HG03039 (cell line): ENCODE results near the gene AUNIP.

Source experiments
- ATAC-seq: cut with Tn5 transposase; IDR thresholded peaks from one replicate; pipeline ENCODE4 v1.9.1; 2021; ENCODE audit warnings: mild to moderate bottlenecking, moderate library complexity; ENCODE audit not compliant: unreplicated experiment

Gene AUNIP

DNA sequence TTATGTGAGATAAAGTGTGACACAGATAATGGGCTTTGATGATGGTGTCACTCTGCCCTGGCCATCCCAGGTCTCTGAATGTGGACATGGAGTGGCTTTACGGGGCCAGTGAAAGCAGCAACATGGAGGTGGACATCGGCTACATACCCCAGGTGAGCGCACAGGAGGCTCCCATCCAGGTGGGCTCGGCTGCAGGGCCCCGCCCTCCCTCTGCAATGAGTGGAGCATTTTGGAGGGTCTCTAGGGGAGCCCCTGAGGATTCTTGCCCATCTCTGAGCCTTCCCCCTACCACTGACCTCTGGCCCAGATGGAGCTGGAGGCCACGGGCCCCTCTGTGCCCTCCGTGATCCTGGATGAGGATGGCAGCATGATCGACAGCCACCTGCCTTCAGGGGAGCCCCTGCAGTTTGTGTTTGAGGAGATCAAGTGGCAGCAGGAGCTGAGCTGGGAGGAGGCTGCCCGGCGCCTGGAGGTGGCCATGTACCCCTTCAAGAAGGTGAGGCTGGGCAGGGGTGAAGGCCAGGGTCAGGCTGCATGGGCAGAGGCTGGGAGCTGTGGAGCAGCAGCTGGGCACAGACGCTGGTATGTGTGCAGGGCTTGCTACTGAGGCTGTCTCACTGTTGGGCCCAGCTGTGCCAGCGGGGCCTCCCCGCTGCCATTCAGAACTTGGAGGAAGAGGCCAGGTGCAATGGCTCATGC lies 47.7 kb downstream of the AUNIP start:
- ATAC-seq, result no peak

DNA sequence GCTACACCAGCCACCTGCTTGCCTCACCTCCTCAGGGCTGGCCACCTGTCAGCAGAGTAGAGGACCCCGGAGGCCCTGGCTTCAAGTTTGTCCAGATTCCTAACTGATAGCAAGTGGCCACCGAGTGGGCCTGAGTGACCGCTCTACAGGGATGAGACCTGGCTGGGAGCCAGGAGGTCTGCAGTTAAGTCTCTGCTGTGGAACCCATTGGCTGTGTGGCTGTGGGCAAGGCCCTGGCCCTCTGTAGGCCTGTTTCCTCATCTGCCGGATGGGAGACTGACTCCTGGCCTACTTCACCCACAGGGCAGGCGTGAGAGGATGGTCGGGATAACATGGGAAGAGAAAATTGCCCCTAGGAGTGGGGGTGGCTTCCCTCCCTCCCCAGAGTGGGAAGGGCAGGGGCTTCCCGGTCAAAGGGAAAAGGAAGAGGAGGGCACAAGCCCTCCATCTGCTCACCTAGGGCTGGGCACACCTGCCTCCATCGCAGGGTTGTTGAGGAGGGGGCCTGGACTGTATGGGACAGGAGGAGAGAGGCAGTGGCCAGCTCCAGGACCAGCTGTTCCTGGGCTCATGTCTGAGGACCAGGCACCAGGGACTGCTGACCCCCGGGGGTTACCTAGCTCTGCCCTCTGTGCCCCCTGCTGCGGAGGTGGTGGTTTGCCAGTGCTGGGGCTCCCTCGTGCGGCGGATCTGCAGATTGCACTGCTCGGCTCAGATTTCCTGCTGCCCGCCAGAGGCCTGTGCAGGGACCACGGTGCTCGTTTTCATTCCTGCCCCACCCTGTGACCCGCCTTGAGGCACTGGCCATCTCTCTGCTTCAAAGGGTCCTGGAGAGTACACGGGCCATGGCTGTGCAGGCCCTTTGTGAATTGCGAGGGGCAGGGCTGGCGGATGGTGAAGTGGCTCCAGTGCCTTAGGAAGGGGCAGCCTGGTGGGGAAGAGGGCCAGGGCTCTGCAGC lies 48.6 kb downstream of the AUNIP start:
- ATAC-seq, result no peak

DNA sequence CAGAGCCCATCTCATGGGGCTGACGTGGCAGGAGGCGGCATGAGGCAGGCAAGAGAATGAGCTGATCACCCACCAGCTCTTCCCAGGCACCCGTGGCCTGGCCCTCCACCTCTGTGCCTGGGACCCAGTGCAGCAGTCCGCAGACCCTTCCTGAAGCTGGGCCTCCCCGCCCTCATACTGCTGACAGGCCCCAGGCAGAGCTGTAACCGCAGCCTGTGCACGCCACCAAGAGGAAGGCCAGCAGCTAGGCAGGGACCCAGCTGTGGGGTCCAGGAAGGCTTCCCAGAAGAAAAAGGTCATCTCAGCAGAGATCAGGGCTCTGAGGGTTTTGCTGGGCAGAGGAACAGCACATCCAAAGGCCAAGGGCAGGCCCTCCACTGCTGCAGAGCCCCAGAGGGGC lies 49.3 kb downstream of the AUNIP start:
- no peak for ATAC-seq

DNA sequence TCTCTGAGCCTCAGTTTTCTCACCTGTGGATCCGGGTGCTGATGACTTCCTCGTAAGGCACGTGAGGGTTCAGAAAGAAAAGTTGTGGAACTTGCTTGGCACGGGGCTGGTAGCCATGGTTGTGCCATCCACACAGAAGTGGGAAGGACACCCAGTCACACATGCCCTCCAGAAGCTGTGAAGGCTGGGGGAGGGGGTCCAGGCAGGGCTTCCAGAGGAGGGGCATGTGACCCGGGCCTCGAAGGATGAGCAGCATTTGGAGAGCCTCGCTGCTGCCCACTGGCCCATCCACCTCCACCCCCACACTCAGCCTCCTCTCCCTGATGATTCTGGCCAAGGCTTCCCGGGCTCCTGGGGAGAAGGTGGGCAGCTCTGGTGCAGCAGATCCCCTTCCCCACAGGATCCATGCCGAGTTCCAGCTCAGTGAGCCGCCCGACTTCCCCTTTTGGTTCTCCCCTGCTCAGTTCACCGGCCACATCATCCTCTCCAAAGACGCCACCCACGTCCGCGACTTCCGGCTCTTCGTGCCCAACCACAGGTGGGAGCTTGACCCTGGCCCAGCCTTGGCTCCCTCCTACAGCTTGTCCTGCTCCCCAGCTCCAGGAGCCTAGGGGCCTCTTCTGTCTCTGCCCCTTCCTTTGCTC lies 49.9 kb downstream of the AUNIP start:
- ATAC-seq, result no peak

DNA sequence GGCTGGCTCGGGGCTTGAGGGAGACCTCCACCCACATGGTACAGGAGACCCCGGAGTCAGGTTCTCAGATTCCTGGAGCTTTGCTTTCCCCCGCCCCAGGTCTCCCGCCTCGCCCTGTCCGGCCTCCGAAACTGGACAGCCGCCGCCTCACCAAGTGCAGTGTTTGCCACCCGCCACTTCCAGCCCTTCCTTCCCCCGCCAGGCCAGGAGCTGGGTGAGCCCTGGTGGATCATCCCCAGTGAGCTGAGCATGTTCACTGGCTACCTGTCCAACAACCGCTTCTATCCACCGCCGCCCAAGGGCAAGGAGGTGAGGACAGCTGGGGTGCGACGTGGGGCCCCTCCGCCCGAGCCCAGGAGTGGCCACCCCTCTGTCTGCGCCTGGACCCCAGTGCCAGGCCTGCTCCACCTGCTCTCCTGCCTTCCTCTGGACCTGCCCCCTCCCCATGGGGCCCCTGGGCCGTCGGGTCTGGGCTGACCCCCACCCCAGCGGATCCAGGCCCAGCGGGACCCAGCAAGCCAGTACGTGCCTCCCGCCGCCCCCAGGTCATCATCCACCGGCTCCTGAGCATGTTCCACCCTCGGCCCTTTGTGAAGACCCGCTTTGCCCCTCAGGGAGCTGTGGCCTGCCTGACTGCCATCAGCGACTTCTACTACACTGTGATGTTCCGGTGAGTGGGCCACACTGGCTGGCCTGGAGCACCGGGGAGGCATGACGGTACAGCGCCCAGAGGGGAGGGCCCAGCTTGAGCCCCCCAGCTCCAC lies 50.6 kb downstream of the AUNIP start:
- no peak for ATAC-seq

DNA sequence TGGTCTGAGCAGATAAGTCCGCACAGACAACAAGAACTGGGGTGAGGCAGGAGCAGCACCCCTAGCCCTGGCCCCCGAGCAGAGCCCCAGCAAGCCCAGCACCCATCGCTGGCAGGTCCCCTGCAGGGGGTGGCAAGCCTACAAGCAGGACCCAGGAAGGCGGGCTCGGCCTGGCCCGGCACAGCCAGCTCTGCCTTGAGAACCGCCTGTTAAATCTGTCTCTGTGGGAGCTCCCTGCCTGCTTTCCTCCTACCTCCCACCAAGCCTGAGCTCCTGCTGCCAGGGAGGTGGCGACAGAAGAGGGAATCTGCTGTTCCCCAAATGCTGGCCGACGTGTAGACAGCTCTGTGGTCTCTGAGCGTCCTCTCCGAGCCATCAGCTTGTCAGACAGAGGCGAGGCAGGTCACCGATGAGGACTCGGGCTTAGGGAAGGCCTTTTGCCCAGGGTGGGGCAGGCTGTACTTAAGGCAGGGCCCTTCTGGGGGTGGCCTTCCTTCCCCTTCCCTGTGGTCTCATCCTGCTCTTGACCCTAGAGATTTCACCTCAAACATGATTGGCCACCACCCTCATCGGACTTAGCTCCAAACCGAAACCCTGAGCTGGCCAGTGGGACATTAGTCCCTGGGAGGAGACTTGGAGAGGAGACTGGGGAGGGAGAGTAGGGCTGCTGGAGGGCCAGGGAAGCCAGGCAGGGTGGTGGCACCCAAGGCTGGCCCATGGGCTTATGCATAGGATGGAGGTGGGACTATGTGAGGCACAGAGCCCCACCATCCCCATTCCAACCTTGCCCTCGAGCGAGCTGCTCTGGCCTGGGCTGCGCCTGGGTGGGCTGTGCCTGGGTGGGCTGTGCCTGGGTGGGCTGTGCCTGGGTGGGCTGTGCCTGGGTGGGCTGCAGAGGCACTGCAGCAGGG lies 51.5 kb downstream of the AUNIP start:
- ATAC-seq, result no peak

DNA sequence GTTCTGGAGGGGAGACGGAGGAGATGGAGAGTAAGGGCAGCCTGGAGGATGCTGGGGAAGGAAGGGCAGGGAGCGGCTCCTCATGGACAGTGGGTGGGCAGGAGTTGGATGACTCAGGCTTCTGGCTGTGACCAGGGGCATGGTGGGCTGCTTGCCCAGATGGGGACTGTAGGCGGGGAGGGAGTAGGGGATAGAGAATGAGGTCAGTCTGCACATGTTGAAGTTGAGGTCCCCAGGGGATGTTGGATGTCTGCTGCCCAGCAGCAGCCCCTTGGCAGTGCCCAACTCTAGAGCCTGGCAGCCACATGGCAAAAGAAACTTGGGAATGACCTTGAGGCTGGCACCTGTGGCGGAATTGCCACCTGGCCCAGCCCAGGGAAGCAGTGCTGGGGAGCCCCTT lies 52.8 kb downstream of the AUNIP start:
- ATAC-seq, result no peak

DNA sequence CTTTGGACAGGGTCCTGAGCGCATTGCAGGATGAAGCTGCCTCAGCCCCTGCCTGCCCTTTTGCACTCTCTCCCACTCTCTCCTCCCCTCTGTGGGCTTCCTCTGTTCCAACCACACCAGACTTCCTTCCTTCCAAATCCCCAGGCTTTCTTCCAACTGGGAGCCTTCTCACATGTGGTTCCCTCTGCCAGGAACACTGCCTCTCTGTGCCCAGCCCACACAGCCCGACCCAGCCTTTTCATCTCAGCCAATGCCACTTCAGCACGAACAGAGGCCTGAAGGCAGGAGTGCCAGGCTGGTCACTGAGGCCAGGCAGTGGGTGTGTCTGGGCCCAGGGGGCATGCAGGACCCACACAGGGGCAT lies 53.4 kb downstream of the AUNIP start:
- no peak for ATAC-seq

DNA sequence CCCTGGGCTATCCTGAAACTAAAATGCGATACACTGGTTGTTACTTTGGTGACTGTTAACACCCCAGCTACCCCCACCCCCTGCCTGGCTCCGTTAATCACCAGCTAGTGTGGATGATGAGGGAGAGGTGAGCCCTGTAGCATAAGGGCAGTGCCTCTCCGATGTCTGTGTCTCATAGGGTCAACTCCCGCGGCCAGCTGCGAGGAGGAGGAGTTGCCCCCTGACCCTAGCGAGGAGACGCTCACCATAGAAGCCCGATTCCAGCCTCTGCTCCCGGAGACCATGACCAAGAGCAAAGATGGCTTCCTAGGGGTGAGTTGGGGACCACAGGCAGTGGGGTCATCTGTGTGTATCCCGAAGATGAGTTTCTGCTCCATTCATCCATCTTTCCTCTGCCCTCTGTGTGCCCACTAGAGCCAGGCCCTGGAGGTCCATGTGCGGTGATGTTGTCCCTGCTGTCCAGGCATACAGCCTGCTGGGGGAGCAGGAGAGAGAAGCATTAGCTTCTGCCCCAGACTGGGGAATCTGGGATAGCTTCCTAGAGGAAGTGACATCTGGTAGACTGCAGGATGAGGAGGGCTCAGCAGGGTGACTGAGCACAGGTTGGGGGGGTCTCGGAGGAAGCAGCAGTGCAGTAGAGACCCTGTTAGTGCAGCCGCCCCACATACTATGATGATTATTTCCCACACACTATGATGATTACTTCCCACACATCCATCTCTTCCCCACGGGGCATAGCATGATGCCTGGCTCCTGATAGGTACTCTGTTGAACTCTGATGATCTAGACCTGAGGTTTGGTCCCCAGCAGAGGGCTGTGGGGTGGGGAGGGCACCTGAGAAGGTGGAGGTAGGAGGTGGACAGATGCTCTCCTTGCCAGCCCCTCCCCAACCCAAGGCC lies 54.0 kb downstream of the AUNIP start:
- no peak for ATAC-seq

DNA sequence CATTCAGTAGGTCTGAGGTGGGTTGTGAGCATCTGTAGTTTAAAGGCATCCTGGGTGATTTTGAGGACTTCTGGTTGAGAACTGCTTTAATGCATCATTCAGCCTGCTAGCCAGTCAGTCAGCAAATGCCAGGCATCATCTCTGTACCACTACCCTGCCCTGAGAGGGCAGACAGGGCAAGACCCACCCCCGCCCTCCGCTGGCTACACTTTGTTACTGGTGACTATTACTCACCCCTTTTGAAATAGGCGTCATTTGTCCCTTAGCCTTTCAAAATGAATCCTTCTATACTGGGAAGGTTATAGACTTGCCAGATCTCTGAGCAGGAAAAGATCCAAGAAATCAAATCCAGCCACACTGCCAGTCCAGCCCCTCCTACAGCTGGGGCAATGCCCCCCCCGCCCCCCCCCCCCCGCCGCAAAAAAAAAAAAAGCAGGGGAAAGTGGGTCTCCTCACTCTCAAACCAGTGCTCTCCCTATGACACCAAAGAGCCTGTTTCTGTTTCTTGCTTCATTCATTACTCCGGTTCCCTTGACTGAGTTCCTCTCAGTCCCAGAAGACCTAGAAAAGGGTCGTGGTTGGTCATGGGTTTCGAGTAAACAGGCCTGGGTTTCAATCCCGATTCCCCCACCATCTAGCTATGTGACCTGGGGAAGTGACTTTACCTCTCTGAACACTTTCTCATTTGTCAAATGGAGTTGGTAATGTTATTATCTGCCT lies 54.9 kb downstream of the AUNIP start:
- no peak for ATAC-seq

DNA sequence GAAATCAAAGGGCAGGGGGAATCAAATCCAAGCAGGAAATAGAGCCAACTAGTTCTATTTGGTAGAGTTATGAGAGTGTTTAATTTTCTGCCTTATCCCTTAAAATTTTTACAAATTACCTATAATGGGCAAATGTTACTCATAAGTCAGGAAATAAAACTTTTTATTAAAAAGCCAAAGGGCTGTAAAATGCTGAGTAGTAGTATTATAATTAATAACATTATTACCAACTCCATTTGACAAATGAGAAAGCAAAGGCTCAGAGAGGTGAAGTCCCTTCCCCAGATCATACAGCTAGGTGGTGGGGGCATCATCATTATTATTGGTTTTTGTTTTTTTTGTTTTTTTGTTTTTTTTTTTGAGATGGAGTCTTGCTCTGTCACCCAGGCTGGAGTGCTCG lies 55.9 kb downstream of the AUNIP start:
- no peak for ATAC-seq

DNA sequence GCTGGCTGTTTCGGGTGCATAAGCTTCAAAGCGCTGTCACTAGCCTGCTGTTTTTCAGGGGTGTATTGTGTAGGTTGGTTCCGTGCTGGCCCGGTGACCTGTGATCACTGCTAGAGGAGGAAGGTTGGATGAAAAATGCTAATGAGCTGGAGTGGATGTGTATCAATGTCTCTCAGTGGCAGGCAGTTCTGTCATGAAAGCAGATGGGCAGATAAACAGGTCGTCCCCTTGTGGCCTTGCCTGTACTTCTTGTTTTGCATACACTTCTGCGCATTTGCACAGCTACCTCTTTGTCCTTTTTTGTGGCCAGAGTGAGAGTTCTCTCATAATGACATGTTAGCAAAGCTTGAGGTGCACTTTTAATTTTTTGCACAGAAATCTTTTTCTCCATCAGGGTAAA lies 56.3 kb downstream of the AUNIP start:
- ATAC-seq, result no peak

DNA sequence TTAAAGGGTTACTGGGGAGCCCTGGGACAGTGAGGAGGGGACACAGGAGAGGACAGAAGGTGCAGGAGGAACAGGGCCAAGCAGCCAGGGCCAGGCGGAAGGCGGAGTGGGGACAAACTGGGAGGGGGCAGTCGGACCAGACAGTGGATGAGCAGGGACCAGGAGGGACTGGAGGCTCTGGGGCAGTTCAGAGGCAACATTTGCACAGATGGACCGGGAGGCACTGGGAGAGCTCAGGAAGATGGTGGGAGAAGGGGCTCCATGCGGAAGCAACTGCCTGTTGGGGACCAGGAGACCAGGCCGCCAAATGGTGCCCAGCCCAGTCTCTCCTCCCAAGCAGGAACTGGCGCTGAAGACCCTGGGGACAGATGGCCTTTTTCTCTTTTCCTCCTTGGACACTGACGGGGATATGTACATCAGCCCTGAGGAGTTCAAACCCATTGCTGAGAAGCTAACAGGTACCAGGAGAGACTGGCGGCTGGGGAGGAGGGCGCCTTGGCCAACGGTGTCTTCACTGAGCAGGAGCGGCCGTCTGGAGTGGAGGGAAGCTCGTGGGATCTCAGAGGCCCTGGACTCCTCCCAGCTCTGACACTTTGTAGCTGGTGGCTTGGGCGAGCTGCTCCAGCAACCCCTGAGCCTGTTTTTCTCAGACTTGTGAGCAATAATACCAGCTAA lies 58.4 kb downstream of the AUNIP start:
- ATAC-seq, result no peak

DNA sequence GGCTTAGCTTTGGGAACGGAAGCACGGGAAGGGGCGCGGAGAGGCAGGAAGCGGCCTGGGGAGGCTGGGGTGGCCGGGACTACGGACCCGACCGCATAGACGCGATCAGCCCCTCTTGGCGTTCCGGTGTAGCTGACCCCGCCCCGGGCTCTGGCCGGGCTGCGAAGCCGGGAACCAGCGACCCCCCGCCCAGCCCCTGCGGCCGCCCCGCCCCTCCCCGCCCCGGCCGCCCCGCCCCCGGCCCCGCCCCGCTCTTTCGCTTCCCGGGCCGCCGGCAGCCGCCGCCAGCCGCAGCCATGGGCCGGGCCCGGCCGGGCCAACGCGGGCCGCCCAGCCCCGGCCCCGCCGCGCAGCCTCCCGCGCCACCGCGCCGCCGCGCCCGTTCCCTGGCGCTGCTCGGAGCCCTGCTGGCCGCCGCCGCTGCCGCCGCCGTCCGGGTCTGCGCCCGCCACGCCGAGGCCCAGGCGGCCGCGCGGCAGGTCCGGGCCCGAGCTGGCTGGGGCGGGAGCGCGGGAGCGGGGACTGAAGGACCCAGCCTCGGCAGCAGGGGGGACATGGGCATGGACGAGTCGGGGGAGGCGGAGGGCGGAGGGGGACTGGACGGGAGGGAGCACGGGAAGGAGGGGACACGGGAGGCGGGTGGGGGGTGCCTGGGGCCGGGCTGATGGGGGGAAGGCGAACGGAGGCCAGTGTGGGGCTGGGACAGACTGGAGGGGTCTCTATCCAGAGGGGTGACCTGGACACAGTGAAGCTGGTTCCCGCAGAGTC lies 59.1 kb downstream of the AUNIP start, which contains the start of gene SELENON:
SELENON (plus strand) TSS at position 259 of the 768 bp plus-strand sequence; CDS start at position 297, 38 bp downstream.
- no peak for ATAC-seq

DNA sequence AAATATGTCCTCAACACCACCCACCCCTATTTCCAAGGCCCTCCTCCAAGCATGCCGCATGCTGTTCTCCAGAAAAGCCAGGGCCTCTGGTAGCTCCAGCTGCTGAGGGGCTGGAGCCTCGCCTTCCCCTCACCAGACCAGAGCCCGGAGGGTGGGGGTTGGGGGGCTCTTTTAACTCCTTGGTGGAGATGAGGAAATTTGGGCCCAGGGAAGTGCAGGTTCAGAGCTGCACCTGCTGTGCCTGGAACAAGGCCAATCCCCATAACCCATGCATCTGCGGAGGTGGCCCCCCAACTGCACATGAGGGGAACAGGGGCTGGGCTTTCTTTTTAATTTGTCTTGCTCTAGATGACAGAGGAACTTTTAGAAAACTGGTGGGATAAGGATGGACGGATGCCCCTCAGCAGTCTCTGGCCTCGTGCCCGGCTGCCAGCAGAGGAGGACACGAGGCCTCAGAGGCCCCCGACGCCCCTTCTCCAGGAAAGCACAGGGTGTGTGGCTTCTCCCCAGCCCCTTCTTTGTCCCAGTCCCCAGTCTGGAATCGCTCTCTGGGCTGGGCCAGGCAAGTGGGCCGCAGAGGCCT lies 59.8 kb downstream of the AUNIP start:
- ATAC-seq, result no peak

DNA sequence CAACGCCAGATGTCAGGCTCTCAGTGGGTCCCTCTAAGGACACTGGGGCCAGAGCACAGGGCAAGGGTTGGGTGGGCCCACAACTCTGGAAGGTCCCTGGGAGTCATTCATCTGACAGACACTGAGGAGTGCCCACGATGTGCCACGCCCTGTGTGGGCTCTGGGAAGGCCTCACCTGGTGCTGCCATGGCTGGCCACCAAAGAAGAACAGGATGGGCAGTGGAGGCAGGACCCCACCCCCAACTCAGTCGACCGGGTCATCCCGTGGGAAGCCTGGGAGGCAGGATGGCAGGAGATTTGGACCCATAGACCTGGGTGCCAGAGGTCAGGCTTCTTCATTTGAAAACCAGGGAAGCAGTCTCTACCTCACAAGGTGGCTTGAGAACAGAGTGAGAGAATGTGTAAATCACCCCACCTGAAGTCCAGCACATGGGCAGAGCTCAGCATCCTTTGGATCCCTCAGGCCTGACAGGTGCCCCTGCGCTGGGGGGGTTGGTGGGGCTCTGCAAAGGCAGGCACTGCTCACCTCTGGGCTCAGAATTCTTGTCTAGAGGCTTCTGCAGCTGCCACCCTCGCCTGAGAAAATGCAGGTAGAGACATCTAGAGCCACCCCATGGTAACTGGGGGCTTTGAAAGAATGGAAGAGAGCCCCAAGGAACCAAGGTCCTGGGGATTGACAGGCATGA lies 60.4 kb downstream of the AUNIP start:
- no peak for ATAC-seq
